Keratinocyte (primary cell): ENCODE measurements around the gene NBEAL2. TPM values are rescaled to one million over a fixed set of nuclear protein-coding genes. Genes with fewer than 3 reads are reported as not detected.

Experiments used
- DNase-seq: peaks from one replicate; pipeline ENCODE4 v3.0.0-alpha.2; 2011; ENCODE audit warnings: low read depth, missing footprints, low spot score
- FAIRE-seq: peaks from 2 replicates; lab custom pipeline; 2011; peaks lifted over from hg19 to GRCh38; lab: Jason Lieb, UNC
- H2AFZ ChIP-seq: 2 replicates; pipeline ENCODE4 v1.6.0; 2012; ENCODE audit warnings: low read length, control low read depth, inconsistent platforms; ENCODE audit not compliant: control insufficient read depth
- H3K27ac ChIP-seq: 2 replicates; pipeline ENCODE4 v1.5.1; 2011; ENCODE audit warnings: low read length; ENCODE audit not compliant: control insufficient read depth, insufficient read depth
- H3K27me3 ChIP-seq: 3 replicates; pipeline ENCODE4 v1.6.0; 2011; ENCODE audit warnings: low read length; ENCODE audit not compliant: control insufficient read depth, insufficient read depth; ENCODE audit errors: extremely low read depth
- H3K36me3 ChIP-seq, 2 experiments: 2 replicates in 1 of 2; 3 replicates in 1 of 2; pipeline ENCODE4 v1.5.1; 2011; ENCODE audit warnings: low read length in 2 of 2, mild to moderate bottlenecking in 1 of 2; ENCODE audit not compliant: control insufficient read depth in 2 of 2, insufficient read depth in 2 of 2; ENCODE audit errors: extremely low read depth in 1 of 2
- H3K4me1 ChIP-seq: 3 replicates; pipeline ENCODE4 v1.5.1; 2011; ENCODE audit warnings: low read length; ENCODE audit not compliant: control insufficient read depth, insufficient read depth; ENCODE audit errors: extremely low read depth
- H3K4me2 ChIP-seq: 3 replicates; pipeline ENCODE4 v1.6.0; 2011; ENCODE audit warnings: low read depth, low read length; ENCODE audit not compliant: control insufficient read depth, insufficient read depth; ENCODE audit errors: extremely low read depth
- H3K4me3 ChIP-seq, 3 experiments: fragments of 200-600 bp in 1 of 3; sonication (generic) in 1 of 3; 2 replicates in 2 of 3; 3 replicates in 1 of 3; pipeline ENCODE4 v1.5.1; 2011 to 2016; ENCODE audit warnings: low read length in 3 of 3, mild to moderate bottlenecking in 3 of 3, control low read depth in 2 of 3, inconsistent platforms in 1 of 3, low read depth in 1 of 3, mixed read lengths in 1 of 3, mixed run types in 1 of 3, moderate library complexity in 1 of 3; ENCODE audit not compliant: control insufficient read depth in 2 of 3, insufficient read depth in 2 of 3; ENCODE audit errors: extremely low read depth in 1 of 3
- H3K79me2 ChIP-seq: 2 replicates; pipeline ENCODE4 v1.6.0; 2012; ENCODE audit warnings: low read length; ENCODE audit not compliant: control insufficient read depth, insufficient read depth
- H3K9ac ChIP-seq: 3 replicates; pipeline ENCODE4 v1.6.0; 2011; ENCODE audit warnings: low read length; ENCODE audit not compliant: control insufficient read depth, insufficient read depth; ENCODE audit errors: extremely low read depth
- H3K9me1 ChIP-seq: 3 replicates; pipeline ENCODE4 v1.6.0; 2011; ENCODE audit warnings: low read length; ENCODE audit not compliant: control insufficient read depth, insufficient read depth; ENCODE audit errors: extremely low read depth
- H3K9me3 ChIP-seq: 2 replicates; pipeline ENCODE4 v1.5.1; 2012; ENCODE audit warnings: low read depth, low read length; ENCODE audit not compliant: control insufficient read depth
- H4K20me1 ChIP-seq: 3 replicates; pipeline ENCODE4 v1.6.0; 2011; ENCODE audit warnings: low read length; ENCODE audit not compliant: control insufficient read depth, insufficient read depth; ENCODE audit errors: extremely low read depth
- EZH2 ChIP-seq: IDR thresholded peaks from one replicate; pipeline ENCODE4 v1.6.1; 2012; ENCODE audit warnings: inconsistent platforms, mild to moderate bottlenecking, low read length, moderate library complexity
- dilution Hi-C: fragments of 300-500 bp; cut with MboI; formaldehyde crosslinking; loops from one replicate; pipeline ENCODE4 v1.7.0; 2020; ENCODE audit warnings: low sequenced_read_pairs; ENCODE audit not compliant: extremely low pct_ligation_motif_present
- polyA plus RNA-seq, 5 experiments: library from polyadenylated mRNA; depleted of rRNA in 3 of 5; stranded (reverse) in 3 of 5; stranded (forward) in 1 of 5; unstranded in 1 of 5; fragments of >200 nt; gene quantifications; 1 replicate in 1 of 5; 2 replicates in 3 of 5; 3 replicates in 1 of 5; pipeline versions ENCODE4 v1.2.1 to v1.2.3, GENCODE V29; 2011 to 2012; ENCODE audit warnings: missing spikeins in 2 of 5, low read depth in 1 of 5, low replicate concordance in 1 of 5
- TF ChIP-seq, protein P1 (sequence below), 3 experiments: IDR thresholded peaks in 1 of 3; conservative IDR thresholded peaks in 1 of 3; optimal IDR thresholded peaks in 1 of 3; 2 replicates in 2 of 3; 3 replicates in 1 of 3; pipeline versions ENCODE3 to v1.5.1; 2011; ENCODE audit warnings: low read length in 3 of 3, mild to moderate bottlenecking in 3 of 3, moderate library complexity in 2 of 3, control low read depth in 1 of 3, inconsistent platforms in 1 of 3; ENCODE audit not compliant: insufficient read depth in 2 of 3; ENCODE audit errors: extremely low read depth in 1 of 3

The NBEAL2 gene
- polyA plus RNA-seq, 1 donor (not counting 4 experiments of a cell fraction or from before 2014, with no cell fraction given): 22.8 TPM

DNA sequence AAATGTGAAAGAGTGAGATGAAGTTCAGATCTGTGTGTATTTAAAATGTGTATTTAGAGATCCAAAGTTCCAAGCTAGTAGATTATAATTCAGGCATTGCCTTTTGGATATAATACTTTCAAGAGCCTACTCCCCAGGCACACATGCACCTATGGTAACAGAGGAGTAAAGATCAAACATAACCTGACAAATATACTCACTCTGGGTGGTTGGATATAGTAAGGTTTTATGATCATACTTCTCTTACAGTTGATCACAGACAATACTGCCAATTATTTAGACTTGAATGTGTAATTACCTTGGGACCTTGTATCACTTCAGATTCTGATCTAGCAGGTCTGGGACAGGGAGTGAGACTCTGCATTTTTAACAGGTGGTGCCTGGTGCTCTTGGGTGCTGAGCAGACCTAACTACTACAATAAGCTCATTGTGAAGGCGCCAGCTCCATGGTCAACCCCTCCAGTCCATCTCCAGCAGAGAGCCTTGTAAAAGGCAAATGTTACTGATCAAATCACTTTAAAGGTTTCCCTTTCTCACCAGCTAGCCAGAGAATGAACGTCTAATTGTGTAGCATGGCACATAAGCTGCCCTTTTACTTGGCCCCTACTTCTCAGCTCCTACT is 55.5 kb downstream of the NBEAL2 start:
- dilution Hi-C loops: no loop called here
- Histone ChIP-seq H4K20me1 (no peaks in the 10 kb centered on the region), H3K36me3 (peaks cover 22 to 29% of the 10 kb centered on the region in 2 experiments), H3K4me1 (no peaks in the 10 kb centered on the region), H3K9me1 (no peaks in the 10 kb centered on the region), H3K27ac (no peak overlapping the region), H3K9ac (no peak overlapping the region), H3K4me2 (no peak overlapping the region), H2AFZ (no peak overlapping the region), H3K9me3 (no peaks in the 10 kb centered on the region), H3K4me3 (no peak overlapping the region), H3K27me3 (no peaks in the 10 kb centered on the region), H3K79me2 (peaks cover 2% of the 10 kb centered on the region)
- FAIRE-seq (no peak), DNase-seq (no peak)
- no peak for TF ChIP-seq EZH2
- TF ChIP-seq, protein P1, sequence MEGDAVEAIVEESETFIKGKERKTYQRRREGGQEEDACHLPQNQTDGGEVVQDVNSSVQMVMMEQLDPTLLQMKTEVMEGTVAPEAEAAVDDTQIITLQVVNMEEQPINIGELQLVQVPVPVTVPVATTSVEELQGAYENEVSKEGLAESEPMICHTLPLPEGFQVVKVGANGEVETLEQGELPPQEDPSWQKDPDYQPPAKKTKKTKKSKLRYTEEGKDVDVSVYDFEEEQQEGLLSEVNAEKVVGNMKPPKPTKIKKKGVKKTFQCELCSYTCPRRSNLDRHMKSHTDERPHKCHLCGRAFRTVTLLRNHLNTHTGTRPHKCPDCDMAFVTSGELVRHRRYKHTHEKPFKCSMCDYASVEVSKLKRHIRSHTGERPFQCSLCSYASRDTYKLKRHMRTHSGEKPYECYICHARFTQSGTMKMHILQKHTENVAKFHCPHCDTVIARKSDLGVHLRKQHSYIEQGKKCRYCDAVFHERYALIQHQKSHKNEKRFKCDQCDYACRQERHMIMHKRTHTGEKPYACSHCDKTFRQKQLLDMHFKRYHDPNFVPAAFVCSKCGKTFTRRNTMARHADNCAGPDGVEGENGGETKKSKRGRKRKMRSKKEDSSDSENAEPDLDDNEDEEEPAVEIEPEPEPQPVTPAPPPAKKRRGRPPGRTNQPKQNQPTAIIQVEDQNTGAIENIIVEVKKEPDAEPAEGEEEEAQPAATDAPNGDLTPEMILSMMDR (optimal IDR thresholded peaks at IDR 0.05 in 1 of 3, IDR thresholded peaks at IDR 0.05 in 1 of 3, conservative IDR thresholded peaks at IDR 0.05 in 1 of 3; ENCODE audit: extremely low read depth in 1 of 3, insufficient read depth in 2 of 3, low read length in 3 of 3): no peak

DNA sequence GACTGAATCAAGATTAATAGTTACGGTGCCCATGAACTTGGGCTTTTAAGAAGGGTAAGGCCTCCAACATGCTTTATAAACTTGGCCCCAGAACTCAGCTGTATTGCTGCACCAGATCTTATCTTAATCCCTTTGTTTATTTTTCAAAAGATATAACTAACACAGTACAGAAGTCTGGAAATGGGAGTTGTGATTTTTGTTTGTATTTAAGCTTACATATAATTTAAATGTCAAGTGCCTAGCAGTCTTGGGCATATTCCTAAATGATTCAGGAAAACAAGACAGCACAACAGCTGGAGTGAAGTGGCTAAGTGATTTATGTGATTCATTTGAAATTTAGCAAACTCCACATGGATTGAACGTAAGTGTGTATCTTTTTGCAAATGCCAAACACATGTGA is 56.2 kb downstream of the NBEAL2 start:
- Histone ChIP-seq H3K9me3 (no peaks in the 10 kb centered on the region), H3K36me3 (peaks cover 26 to 29% of the 10 kb centered on the region in 2 experiments), H3K4me3 (no peak overlapping the region), H3K27ac (no peak overlapping the region), H3K4me2 (no peak overlapping the region), H2AFZ (no peak overlapping the region), H3K4me1 (no peaks in the 10 kb centered on the region), H3K27me3 (no peaks in the 10 kb centered on the region), H4K20me1 (no peaks in the 10 kb centered on the region), H3K9ac (no peak overlapping the region), H3K9me1 (no peaks in the 10 kb centered on the region), H3K79me2 (peaks cover 2% of the 10 kb centered on the region)
- FAIRE-seq: no peak
- dilution Hi-C loops: no loop called here
- DNase-seq: no peak
- no peak for TF ChIP-seq EZH2
- TF ChIP-seq, protein P1 (optimal IDR thresholded peaks at IDR 0.05 in 1 of 3, IDR thresholded peaks at IDR 0.05 in 1 of 3, conservative IDR thresholded peaks at IDR 0.05 in 1 of 3; ENCODE audit: extremely low read depth in 1 of 3, insufficient read depth in 2 of 3, low read length in 3 of 3): no peak
